ENCODE measurements around the gene MTFP1. TPM values are rescaled to one million over a fixed set of nuclear protein-coding genes. Genes with fewer than 3 reads are reported as not detected.

The MTFP1 gene
- total and polyA plus RNA-seq, 9 of the 15 experiments (the other 6 are each of a cell fraction or from before 2014, with no cell fraction given), result 10.7 to 52.0 (median 30.1) TPM

DNA sequence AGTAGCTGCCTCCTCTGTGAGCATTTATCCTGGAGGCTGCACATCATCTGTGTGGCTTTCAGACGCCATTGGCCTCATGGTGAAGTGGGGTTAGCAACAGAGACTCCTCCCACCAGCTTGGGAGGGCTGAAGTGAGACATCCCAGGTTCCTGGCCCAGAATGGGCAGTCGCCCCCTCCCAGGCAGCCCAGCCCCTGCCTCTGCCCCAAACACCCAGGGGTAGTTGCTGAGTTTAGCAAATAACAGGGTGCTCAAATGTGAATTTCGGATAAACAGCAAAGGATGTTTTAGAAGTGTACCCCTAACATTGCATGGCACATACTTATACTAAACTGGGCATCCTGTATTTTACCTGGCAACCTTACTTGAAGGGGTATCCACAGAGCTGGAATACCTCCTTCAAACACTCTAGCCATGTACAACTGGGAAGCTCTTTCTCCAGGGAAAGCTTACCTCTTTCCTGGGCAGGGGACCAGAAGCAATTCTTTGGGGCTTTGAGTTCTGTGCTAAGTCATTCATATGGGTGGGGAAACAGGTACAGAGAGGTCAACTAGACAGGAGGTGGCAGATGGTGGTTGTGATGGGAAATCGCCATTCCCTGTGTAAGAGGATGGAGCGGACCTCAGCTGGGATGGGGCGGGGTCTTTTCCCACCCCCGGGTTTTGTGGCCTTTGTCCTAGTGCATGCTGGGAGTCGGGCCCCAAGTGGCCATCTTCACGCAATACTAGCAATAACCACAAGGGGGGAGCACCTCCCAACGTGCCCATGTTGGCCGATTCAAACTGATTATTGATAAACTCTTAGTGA, 19.3 kb downstream of the MTFP1 start (continued):
- no peak for TF ChIP-seq ZNF239 (CRISPR knock-in tag; IDR thresholded peaks at IDR 0.05)
- TF ChIP-seq TBP (optimal IDR thresholded peaks at IDR 0.05; ENCODE audit: low read depth, low read length), result peak; percentile 81
- no peak for TF ChIP-seq CBFA2T3 (IDR thresholded peaks at IDR 0.05)
- TF ChIP-seq, protein P1, sequence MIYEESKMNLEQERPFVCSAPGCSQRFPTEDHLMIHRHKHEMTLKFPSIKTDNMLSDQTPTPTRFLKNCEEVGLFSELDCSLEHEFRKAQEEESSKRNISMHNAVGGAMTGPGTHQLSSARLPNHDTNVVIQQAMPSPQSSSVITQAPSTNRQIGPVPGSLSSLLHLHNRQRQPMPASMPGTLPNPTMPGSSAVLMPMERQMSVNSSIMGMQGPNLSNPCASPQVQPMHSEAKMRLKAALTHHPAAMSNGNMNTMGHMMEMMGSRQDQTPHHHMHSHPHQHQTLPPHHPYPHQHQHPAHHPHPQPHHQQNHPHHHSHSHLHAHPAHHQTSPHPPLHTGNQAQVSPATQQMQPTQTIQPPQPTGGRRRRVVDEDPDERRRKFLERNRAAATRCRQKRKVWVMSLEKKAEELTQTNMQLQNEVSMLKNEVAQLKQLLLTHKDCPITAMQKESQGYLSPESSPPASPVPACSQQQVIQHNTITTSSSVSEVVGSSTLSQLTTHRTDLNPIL (CRISPR knock-in tag; IDR thresholded peaks at IDR 0.05), result no peak
- TF ChIP-seq, protein P2, sequence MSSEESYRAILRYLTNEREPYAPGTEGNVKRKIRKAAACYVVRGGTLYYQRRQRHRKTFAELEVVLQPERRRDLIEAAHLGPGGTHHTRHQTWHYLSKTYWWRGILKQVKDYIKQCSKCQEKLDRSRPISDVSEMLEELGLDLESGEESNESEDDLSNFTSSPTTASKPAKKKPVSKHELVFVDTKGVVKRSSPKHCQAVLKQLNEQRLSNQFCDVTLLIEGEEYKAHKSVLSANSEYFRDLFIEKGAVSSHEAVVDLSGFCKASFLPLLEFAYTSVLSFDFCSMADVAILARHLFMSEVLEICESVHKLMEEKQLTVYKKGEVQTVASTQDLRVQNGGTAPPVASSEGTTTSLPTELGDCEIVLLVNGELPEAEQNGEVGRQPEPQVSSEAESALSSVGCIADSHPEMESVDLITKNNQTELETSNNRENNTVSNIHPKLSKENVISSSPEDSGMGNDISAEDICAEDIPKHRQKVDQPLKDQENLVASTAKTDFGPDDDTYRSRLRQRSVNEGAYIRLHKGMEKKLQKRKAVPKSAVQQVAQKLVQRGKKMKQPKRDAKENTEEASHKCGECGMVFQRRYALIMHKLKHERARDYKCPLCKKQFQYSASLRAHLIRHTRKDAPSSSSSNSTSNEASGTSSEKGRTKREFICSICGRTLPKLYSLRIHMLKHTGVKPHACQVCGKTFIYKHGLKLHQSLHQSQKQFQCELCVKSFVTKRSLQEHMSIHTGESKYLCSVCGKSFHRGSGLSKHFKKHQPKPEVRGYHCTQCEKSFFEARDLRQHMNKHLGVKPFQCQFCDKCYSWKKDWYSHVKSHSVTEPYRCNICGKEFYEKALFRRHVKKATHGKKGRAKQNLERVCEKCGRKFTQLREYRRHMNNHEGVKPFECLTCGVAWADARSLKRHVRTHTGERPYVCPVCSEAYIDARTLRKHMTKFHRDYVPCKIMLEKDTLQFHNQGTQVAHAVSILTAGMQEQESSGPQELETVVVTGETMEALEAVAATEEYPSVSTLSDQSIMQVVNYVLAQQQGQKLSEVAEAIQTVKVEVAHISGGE (CRISPR knock-in tag; IDR thresholded peaks at IDR 0.05), result no peak
- TF ChIP-seq SUPT5H (IDR thresholded peaks at IDR 0.05), result peak; percentile 65
- no peak for TF ChIP-seq PHF8 (IDR thresholded peaks at IDR 0.05; ENCODE audit: borderline replicate concordance, low read length)
- TF ChIP-seq NELFE (IDR thresholded peaks at IDR 0.05; ENCODE audit: insufficient read depth, insufficient read length), result no peak
- no peak for TF ChIP-seq STAT5B (CRISPR knock-in tag; IDR thresholded peaks at IDR 0.05)
- TF ChIP-seq MCM5 (IDR thresholded peaks at IDR 0.05; ENCODE audit: low read depth), result no peak
- TF ChIP-seq NFE2L1 (tag; IDR thresholded peaks at IDR 0.05; ENCODE audit: borderline replicate concordance, low read depth), result no peak
- TF ChIP-seq HOXB6 (CRISPR knock-in tag; IDR thresholded peaks at IDR 0.05; ENCODE audit: borderline replicate concordance), result no peak
- TF ChIP-seq GTF2E2 (tag; IDR thresholded peaks at IDR 0.05), result peak; percentile 35; the same call in 1 of the 2 replicates
- peak; percentile 63 for TF ChIP-seq POLR2G (IDR thresholded peaks at IDR 0.05; ENCODE audit: low read depth, low read length)
- TF ChIP-seq, protein P3, sequence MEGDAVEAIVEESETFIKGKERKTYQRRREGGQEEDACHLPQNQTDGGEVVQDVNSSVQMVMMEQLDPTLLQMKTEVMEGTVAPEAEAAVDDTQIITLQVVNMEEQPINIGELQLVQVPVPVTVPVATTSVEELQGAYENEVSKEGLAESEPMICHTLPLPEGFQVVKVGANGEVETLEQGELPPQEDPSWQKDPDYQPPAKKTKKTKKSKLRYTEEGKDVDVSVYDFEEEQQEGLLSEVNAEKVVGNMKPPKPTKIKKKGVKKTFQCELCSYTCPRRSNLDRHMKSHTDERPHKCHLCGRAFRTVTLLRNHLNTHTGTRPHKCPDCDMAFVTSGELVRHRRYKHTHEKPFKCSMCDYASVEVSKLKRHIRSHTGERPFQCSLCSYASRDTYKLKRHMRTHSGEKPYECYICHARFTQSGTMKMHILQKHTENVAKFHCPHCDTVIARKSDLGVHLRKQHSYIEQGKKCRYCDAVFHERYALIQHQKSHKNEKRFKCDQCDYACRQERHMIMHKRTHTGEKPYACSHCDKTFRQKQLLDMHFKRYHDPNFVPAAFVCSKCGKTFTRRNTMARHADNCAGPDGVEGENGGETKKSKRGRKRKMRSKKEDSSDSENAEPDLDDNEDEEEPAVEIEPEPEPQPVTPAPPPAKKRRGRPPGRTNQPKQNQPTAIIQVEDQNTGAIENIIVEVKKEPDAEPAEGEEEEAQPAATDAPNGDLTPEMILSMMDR (IDR thresholded peaks at IDR 0.05 in 2 of 3, conservative IDR thresholded peaks at IDR 0.05 in 1 of 3; ENCODE audit: insufficient read depth in 2 of 3, low read depth in 1 of 3, low read length in 3 of 3), result peak; percentile 79 to 84 (median 83)
- no peak for TF ChIP-seq PURB (CRISPR knock-in tag; IDR thresholded peaks at IDR 0.05; ENCODE audit: low read depth)
- TF ChIP-seq, protein P4, sequence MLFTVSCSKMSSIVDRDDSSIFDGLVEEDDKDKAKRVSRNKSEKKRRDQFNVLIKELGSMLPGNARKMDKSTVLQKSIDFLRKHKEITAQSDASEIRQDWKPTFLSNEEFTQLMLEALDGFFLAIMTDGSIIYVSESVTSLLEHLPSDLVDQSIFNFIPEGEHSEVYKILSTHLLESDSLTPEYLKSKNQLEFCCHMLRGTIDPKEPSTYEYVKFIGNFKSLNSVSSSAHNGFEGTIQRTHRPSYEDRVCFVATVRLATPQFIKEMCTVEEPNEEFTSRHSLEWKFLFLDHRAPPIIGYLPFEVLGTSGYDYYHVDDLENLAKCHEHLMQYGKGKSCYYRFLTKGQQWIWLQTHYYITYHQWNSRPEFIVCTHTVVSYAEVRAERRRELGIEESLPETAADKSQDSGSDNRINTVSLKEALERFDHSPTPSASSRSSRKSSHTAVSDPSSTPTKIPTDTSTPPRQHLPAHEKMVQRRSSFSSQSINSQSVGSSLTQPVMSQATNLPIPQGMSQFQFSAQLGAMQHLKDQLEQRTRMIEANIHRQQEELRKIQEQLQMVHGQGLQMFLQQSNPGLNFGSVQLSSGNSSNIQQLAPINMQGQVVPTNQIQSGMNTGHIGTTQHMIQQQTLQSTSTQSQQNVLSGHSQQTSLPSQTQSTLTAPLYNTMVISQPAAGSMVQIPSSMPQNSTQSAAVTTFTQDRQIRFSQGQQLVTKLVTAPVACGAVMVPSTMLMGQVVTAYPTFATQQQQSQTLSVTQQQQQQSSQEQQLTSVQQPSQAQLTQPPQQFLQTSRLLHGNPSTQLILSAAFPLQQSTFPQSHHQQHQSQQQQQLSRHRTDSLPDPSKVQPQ (CRISPR knock-in tag; IDR thresholded peaks at IDR 0.05; ENCODE audit: borderline replicate concordance), result no peak
- TF ChIP-seq DMBX1 (CRISPR knock-in tag; IDR thresholded peaks at IDR 0.05; ENCODE audit: borderline replicate concordance), result no peak
